GM23338 (cell line): Measurements from ENCODE around the gene PASK. TPM values are rescaled to one million over a fixed set of nuclear protein-coding genes. Genes with fewer than 3 reads are reported as not detected.

Experiments used
- ATAC-seq: fragments of 200-7000 bp; cut with Tn5 transposase; 3 replicates; pipeline ENCODE4 v1.9.1; 2020
- DNase-seq: peaks from one replicate; pipeline ENCODE4 v3.0.0-alpha.2; 2015; ENCODE audit warnings: low spot score
- H2AFZ ChIP-seq: fragments of 200-600 bp; sonication (generic); 2 replicates; pipeline ENCODE4 v1.8.0; 2016; ENCODE audit warnings: antibody characterized with exemption, mild to moderate bottlenecking, moderate library complexity
- H3F3A ChIP-seq: fragments of 200-600 bp; sonication (generic); replicated peaks from 2 replicates; pipeline ENCODE4 v1.8.0; 2017; ENCODE audit warnings: antibody characterized with exemption, mixed run types, low read depth
- H3K27ac ChIP-seq: fragments of 200-600 bp; sonication (generic); 2 replicates; pipeline ENCODE4 v1.6.1; 2016; ENCODE audit warnings: low read depth
- H3K27me3 ChIP-seq: fragments of 200-600 bp; sonication (generic); 2 replicates; pipeline ENCODE4 v1.8.0; 2016; ENCODE audit warnings: mild to moderate bottlenecking, mixed run types, moderate library complexity; ENCODE audit not compliant: insufficient read depth
- H3K36me3 ChIP-seq: fragments of 200-600 bp; sonication (generic); 2 replicates; pipeline ENCODE4 v1.8.0; 2016; ENCODE audit warnings: mild to moderate bottlenecking; ENCODE audit not compliant: insufficient read depth
- H3K4me1 ChIP-seq: fragments of 200-600 bp; sonication (generic); 2 replicates; pipeline ENCODE4 v1.8.0; 2016; ENCODE audit warnings: mild to moderate bottlenecking, moderate library complexity; ENCODE audit not compliant: insufficient read depth
- H3K4me2 ChIP-seq: fragments of 200-600 bp; sonication (generic); 2 replicates; pipeline ENCODE4 v1.7.1; 2017; ENCODE audit warnings: mixed run types
- H3K4me3 ChIP-seq: fragments of 200-600 bp; sonication (generic); 2 replicates; pipeline ENCODE4 v1.6.1; 2016; ENCODE audit warnings: mixed run types
- H3K79me2 ChIP-seq: fragments of 200-600 bp; sonication (generic); replicated peaks from 2 replicates; pipeline ENCODE4 v1.8.0; 2017; ENCODE audit warnings: mild to moderate bottlenecking; ENCODE audit not compliant: insufficient read depth
- H3K9me2 ChIP-seq: fragments of 200-600 bp; sonication (generic); 2 replicates; pipeline ENCODE4 v1.8.0; 2017; ENCODE audit not compliant: insufficient read depth
- H4K20me1 ChIP-seq: fragments of 200-600 bp; sonication (generic); replicated peaks from 2 replicates; pipeline ENCODE4 v1.8.0; 2017; ENCODE audit warnings: mild to moderate bottlenecking; ENCODE audit not compliant: insufficient read depth
- H3K27ac Mint-ChIP-seq: 2 replicates; pipeline ENCODE4 v1.8.0; 2020; ENCODE audit warnings: inconsistent platforms, mild to moderate bottlenecking, moderate library complexity, mixed read lengths
- H3K27me3 Mint-ChIP-seq: 3 replicates; pipeline ENCODE4 v1.8.0; 2022; ENCODE audit warnings: low read depth, mild to moderate bottlenecking, moderate library complexity, mixed read lengths, inconsistent platforms; ENCODE audit not compliant: insufficient read depth, poor library complexity
- H3K36me3 Mint-ChIP-seq: 3 replicates; pipeline ENCODE4 v1.8.0; 2021; ENCODE audit warnings: low read depth, mild to moderate bottlenecking, inconsistent platforms, moderate library complexity, mixed read lengths
- H3K4me1 Mint-ChIP-seq: 3 replicates; pipeline ENCODE4 v1.8.0; 2020; ENCODE audit warnings: mild to moderate bottlenecking, inconsistent platforms, mixed read lengths
- H3K4me3 Mint-ChIP-seq: 3 replicates; pipeline ENCODE4 v1.8.0; 2021; ENCODE audit warnings: moderate library complexity, mild to moderate bottlenecking, inconsistent platforms, mixed read lengths
- H3K9me3 Mint-ChIP-seq: 3 replicates; pipeline ENCODE4 v1.8.0; 2020; ENCODE audit warnings: moderate library complexity, mild to moderate bottlenecking, inconsistent platforms, mixed read lengths
- CREB1 ChIP-seq: fragments of 250-450 bp; sonication (Bioruptor Pico); IDR thresholded peaks from 2 replicates; pipeline ENCODE4 v1.5.0; 2020; ENCODE audit warnings: low read depth, mild to moderate bottlenecking, moderate library complexity
- CTCF ChIP-seq, 2 experiments: fragments of 200-600 bp in 1 of 2; sonication (generic) in 1 of 2; conservative IDR thresholded peaks; 2 replicates each; pipeline versions ENCODE4 v1.5.1 to v1.6.1; 2016 to 2017; ENCODE audit warnings: antibody characterized with exemption in 2 of 2, low read depth in 2 of 2, mild to moderate bottlenecking in 2 of 2, moderate library complexity in 1 of 2
- ETS1 ChIP-seq: IDR thresholded peaks from 2 replicates; pipeline ENCODE4 v1.6.1; 2016; ENCODE audit warnings: antibody characterized with exemption
- EZH2phosphoT487 ChIP-seq: fragments of 200-600 bp; sonication (generic); IDR thresholded peaks from one replicate; pipeline ENCODE4 v1.8.1; 2018; ENCODE audit warnings: antibody characterized with exemption; ENCODE audit not compliant: unreplicated experiment
- JUNB ChIP-seq: IDR thresholded peaks from one replicate; pipeline ENCODE4 v1.6.1; 2016; ENCODE audit warnings: antibody characterized with exemption; ENCODE audit not compliant: unreplicated experiment
- NANOG ChIP-seq: IDR thresholded peaks from 2 replicates; pipeline ENCODE4 v1.6.1; 2016; ENCODE audit warnings: antibody characterized with exemption, borderline replicate concordance
- REST ChIP-seq: IDR thresholded peaks from one replicate; pipeline ENCODE4 v1.6.1; 2018; ENCODE audit warnings: antibody characterized with exemption; ENCODE audit not compliant: unreplicated experiment
- STAT1 ChIP-seq: IDR thresholded peaks from one replicate; pipeline ENCODE4 v1.6.1; 2016; ENCODE audit warnings: antibody characterized with exemption; ENCODE audit not compliant: unreplicated experiment
- ZNF331 ChIP-seq: fragments of 250-450 bp; sonication (Bioruptor Pico); IDR thresholded peaks from 2 replicates; pipeline ENCODE4 v1.5.0; 2020; ENCODE audit warnings: low read depth, mild to moderate bottlenecking, moderate library complexity
- ZNF462 ChIP-seq: fragments of 250-450 bp; sonication (Bioruptor Pico); IDR thresholded peaks from 2 replicates; pipeline ENCODE4 v1.5.0; 2020; ENCODE audit warnings: mild to moderate bottlenecking, moderate library complexity
- polyA plus RNA-seq: library from polyadenylated mRNA; unstranded; fragments of >200 nt; fragmentation: Nextera tagmentation; extraction: Ambion mirVana; gene quantifications from 2 replicates; pipeline ENCODE4 v1.2.1, GENCODE V29; 2016
- total RNA-seq: library from RNA; depleted of rRNA; stranded (reverse); fragments of >200 nt; shearing (Covaris generic); gene quantifications from 2 replicates; pipeline ENCODE4 v1.2.3, GENCODE V29; 2014

Gene PASK
- total and polyA plus RNA-seq, 2 experiments from 2014 or later = 12.5 to 38.4 TPM

GRCh38 chr2:241148239-241148638 is 1.0 kb downstream of the PASK start:
- TF ChIP-seq EZH2phosphoT487 = no peak
- TF ChIP-seq CREB1 (CRISPR knock-in tag) = no peak
- no peak for TF ChIP-seq ZNF331
- no peak for TF ChIP-seq ETS1
- TF ChIP-seq JUNB = no peak
- TF ChIP-seq CTCF (conservative IDR thresholded peaks at IDR 0.05; ENCODE audit: low read depth in 2 of 2) = no peak
- TF ChIP-seq REST = no peak
- H3K27ac Mint-ChIP-seq = no peak overlapping the region
- H3K4me3 Mint-ChIP-seq = peak overlapping the region; percentile 94
- ATAC-seq (no peak), DNase-seq (no peak)
- H3K36me3 ChIP-seq = no peaks in the 10 kb centered on the region
- peaks cover 74% of the 10 kb centered on the region for H3K79me2 ChIP-seq
- H3K4me1 Mint-ChIP-seq = peaks cover 27% of the 10 kb centered on the region
- 0 out of 2 replicates have a peak, but pooled peaks cover 6% of the 10 kb centered on the region for H3F3A ChIP-seq
- H3K9me3 Mint-ChIP-seq = no peaks in the 10 kb centered on the region; the same call in 2 of the 3 replicates
- H3K4me1 ChIP-seq = peaks cover 26% of the 10 kb centered on the region
- H4K20me1 ChIP-seq = peaks cover 24% of the 10 kb centered on the region
- H2AFZ ChIP-seq = peak overlapping the region; percentile 93
- peaks cover 6% of the 10 kb centered on the region; the same call in 2 of the 3 replicates for H3K36me3 Mint-ChIP-seq
- peak overlapping the region; percentile 93 for H3K4me2 ChIP-seq
- H3K27me3 Mint-ChIP-seq = peaks cover 14% of the 10 kb centered on the region
- no peaks in the 10 kb centered on the region for H3K9me2 ChIP-seq
- no peaks in the 10 kb centered on the region for H3K27me3 ChIP-seq
- no peak overlapping the region for H3K27ac ChIP-seq
- peak overlapping the region; percentile 81 for H3K4me3 ChIP-seq

- H3K4me1 ChIP-seq = peaks cover 23% of the 10 kb centered on the region
- Mint-ChIP-seq H3K4me3 (peak overlapping the region; percentile 94; the same call in 1 of the 3 replicates), H3K4me1 (peaks cover 26% of the 10 kb centered on the region), H3K27me3 (peaks cover 14% of the 10 kb centered on the region), H3K36me3 (peaks cover 8% of the 10 kb centered on the region; the same call in 1 of the 3 replicates), H3K27ac (no peak overlapping the region), H3K9me3 (no peaks in the 10 kb centered on the region; the same call in 2 of the 3 replicates)
- DNase-seq (no peak), ATAC-seq (no peak)
- TF ChIP-seq ZNF462 (CRISPR knock-in tag) (no peak), NANOG (no peak), STAT1 (no peak), CREB1 (CRISPR knock-in tag) (no peak)
- H3K4me3 ChIP-seq = no peak overlapping the region
- 0 out of 2 replicates have a peak, but pooled peaks cover 6% of the 10 kb centered on the region for H3F3A ChIP-seq
- H3K4me2 ChIP-seq = no peak overlapping the region
- H3K79me2 ChIP-seq = peaks cover 72% of the 10 kb centered on the region
- no peaks in the 10 kb centered on the region for H3K27me3 ChIP-seq
- H3K27ac ChIP-seq = no peak overlapping the region
- H2AFZ ChIP-seq = no peak overlapping the region
- H4K20me1 ChIP-seq = peaks cover 22% of the 10 kb centered on the region
- H3K36me3 ChIP-seq = no peaks in the 10 kb centered on the region
- no peaks in the 10 kb centered on the region for H3K9me2 ChIP-seq
Observed at GRCh38 chr2:241147336-241147735, 1.9 kb downstream of the PASK start.
